ENCODE results near the gene RGS8.
"Not testable (repeated sequence)": the region's sequence is repeated elsewhere in the genome, so short reads cannot be mapped to it uniquely, and the experiment has no call there.

RGS8 gene

GRCh38 chr1:182702826-182703524 is 18.6 kb upstream of the RGS8 start:
- no peak for DNase-seq (ENCODE audit: low spot score)

DNA sequence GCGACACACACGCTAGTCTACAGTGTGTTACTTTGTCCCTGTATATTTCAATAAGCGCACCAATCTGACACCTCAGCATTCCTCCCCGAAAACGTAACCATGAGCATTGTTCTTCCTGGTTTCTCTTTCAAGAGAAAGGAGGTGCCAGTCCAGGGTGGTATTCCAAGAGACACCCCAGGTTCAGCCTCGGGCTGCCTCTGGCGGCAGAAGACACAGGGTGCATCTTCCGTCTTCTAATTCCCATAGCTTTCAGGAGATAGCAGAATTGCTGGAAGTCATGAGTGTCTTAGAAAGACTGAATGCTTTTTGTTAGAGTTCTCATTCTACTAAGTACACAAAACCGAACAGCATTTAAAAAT is 15.9 kb upstream of the RGS8 start:
- no peak for DNase-seq (ENCODE audit: low spot score)

DNA sequence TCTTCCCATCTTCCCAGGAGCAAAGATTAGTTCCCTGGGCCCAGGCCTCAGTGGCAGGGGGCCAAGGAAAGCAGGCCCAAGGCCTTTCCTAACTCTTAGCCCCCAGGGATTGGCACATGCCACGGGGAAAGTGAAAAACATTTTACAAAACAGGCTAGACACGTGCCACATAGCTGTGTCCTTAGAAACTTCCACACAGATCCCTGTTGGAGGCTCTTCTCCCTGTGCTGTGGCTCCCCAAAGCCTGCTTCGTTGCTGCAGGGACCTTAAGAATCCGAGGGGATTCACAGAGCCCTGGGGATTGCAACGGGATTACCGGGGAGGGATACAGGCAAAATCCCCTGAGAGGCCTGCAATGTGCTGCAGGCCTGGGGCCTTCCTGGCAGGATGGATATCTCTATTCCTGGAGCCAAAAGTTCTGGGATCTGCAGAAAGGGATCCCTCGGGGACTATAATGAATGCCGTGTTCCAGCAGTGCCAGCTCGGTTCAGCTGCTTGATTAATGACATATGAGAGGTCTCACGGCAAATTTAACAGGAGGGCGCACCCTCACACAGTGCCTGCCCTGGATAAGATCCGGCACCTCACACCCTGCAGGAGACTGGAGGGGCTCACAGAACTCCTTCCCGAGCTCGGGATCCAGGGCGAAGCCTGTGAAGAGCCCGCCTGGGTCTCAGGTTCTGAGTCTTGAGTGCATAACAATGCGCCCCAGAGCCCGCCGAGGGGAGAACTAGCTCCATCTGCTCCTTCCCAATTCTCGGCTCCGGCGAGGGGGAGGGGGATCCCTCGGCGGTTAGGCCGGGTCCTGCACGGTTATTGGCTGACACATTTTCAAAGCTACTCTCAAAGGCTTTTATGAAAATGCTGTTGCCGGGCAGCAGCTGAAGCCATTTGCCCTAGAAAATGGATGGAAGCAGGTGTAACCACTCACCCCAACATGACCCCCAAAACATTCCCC is 15.3 kb upstream of the RGS8 start:
- peak; percentile 19 for DNase-seq (ENCODE audit: low spot score)

DNA sequence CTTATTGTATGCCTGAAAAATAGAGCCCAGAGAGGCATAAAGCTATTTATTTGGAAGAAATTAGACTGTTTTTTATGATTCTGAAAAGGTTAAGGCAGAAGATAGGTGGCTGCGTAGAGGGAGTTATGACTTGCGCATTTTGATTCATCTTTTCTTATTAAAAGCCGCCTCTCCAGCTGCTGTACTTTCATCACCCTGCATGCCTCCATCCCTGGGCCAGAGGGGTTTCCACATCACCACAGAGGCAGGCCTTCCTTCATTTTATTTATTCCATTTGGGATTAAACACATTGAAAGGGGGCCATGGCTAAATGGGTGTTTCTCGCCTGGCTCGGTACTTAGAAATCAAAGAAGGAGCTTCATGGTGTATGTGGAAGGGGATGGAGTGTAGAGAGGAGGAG is 14.6 kb upstream of the RGS8 start:
- DNase-seq (ENCODE audit: low spot score): no peak

- not testable (repeated sequence) for DNase-seq (ENCODE audit: low spot score)
Measured at GRCh38 chr1:182693139-182693538, 8.8 kb upstream of the RGS8 start.

DNA sequence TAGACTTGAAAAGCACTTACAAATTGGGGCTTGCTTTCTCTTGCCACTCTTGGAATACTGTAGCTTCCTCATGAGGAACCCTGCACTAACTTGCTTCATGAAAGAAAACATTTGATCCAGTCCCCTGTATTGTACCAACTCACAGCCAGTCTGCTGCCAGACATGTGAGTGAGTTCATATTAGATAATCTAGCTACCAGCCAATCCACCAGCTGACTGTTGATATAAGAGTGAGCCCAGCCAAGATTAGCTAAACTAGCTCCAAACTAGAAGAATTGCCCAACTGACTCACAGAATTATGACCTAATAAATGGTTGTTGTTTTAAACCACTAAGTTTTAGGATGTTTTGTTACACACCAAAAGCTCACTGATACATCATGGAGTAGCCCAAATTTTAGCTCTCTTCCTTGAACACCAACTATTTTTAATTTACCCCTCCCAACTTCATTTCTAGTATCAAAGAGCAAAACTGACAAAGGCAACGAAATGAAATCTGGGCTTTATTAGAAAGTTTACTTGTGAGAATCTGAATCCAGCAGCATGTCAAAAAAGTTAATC is 6.6 kb upstream of the RGS8 start:
- DNase-seq (ENCODE audit: low spot score): no peak

DNA sequence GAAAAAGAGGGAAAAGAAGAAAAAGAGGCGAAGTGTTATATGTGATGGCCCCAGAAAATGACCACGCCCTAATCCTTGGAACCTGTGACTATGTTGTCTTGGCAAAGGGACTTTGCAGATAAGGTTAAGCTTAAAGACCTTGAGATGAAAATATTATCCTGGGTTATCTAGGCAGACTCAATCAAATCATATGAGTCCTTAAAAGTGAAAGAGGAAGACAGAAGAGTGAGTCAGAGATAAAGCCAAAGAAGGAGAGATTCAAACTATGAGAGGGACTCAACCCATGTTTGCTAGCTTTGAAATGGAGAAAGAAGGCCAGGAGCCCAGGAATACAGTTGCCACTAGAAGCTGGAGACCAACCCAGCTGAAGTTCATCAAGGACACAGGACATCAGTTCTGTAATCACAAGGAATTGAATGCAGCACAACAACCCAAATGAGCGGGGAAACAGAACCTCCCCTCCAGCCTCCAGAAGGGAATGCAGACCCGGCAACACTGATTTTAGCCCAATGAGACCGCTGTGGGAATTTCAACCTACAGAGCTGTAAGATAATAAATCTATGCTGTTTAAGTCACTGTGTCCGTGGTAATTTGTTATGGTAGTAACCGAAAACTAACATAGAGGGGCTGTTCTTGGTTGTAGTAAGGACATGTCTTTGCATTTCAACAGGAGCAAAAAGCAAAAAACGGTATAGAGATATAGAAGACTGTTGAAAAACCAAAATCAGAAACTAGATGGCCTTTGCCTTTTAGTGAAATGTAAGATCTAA is 4.2 kb upstream of the RGS8 start:
- DNase-seq (ENCODE audit: low spot score): no peak

GRCh38 chr1:182687361-182687760 is 3.0 kb upstream of the RGS8 start:
- DNase-seq (ENCODE audit: low spot score): no peak

GRCh38 chr1:182686446-182686845 is 2.1 kb upstream of the RGS8 start:
- no peak for DNase-seq (ENCODE audit: low spot score)

GRCh38 chr1:182685215-182685614 is 828 bp upstream of the RGS8 start:
- DNase-seq (ENCODE audit: low spot score): no peak

DNA sequence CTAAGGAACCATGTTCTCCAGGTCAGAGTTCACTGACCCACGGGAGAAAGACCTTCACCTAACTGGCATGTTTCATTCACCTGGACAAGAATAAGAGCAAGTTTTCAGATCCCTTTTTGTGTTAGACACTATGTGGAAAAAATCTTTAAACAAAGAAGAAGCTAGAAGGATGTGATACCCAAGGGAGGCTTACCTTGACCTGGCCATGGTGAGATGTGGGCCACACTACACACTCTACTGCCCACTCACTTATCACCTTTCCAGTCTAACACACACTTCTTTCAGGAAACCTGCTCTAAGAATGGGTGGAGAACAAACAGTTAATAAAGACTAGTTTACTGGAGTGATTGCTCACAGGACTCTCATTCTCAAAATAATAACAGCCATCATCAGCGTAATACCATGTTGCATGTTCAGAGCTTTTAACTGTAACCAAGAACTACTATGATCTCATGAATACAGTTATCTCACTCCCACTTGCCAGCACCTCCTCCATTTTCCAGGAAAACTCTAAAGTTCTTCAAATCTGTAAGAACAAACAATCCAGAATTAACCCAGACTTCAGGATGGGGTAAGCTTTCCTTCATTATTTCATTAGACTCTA is 1.4 kb downstream of the RGS8 start:
- DNase-seq (ENCODE audit: low spot score): no peak

DNA sequence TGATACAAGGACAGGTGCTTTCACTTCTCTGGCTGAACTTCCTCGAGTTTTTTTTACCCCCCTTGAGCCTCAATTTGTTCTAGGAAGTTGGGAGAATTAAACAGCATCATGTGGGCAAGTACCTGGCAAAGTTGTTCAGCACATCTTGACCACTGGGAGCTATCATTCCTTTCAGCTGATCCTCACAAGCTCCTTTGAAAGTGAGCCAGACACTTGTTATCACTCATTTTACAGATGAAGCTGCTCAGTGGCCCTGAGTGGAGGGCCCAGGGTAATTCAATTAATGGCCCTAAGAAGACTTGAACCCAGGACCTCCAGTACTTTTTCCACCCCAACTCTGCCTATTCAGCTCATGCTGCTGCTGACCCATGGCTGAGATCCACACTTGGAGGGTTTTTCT is 2.0 kb downstream of the RGS8 start:
- no peak for DNase-seq (ENCODE audit: low spot score)

GRCh38 chr1:182681568-182681912 is 2.8 kb downstream of the RGS8 start:
- DNase-seq (ENCODE audit: low spot score): no peak

GRCh38 chr1:182680901-182681567 is 3.4 kb downstream of the RGS8 start:
- DNase-seq (ENCODE audit: low spot score): no peak

GRCh38 chr1:182680408-182680807 is 4.0 kb downstream of the RGS8 start:
- no peak for DNase-seq (ENCODE audit: low spot score)

DNA sequence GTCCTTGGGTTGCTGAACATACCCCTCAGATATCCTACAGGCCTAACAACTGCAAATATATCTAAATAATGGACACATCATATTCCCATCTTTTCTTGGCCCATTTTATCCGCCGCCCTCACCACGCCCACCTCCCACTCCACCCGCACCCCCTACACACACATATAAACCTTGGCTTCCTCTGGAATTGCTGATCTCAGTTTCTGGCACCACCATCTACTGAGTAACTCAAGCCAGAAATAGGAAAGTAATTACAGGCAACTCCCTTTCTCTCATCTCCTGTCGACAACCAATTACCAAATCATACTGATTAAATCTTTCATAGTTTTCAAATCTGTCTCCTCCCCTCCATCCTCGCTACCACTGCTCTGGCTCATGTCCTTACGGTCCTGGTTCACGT is 4.7 kb downstream of the RGS8 start:
- DNase-seq (ENCODE audit: low spot score): no peak

DNA sequence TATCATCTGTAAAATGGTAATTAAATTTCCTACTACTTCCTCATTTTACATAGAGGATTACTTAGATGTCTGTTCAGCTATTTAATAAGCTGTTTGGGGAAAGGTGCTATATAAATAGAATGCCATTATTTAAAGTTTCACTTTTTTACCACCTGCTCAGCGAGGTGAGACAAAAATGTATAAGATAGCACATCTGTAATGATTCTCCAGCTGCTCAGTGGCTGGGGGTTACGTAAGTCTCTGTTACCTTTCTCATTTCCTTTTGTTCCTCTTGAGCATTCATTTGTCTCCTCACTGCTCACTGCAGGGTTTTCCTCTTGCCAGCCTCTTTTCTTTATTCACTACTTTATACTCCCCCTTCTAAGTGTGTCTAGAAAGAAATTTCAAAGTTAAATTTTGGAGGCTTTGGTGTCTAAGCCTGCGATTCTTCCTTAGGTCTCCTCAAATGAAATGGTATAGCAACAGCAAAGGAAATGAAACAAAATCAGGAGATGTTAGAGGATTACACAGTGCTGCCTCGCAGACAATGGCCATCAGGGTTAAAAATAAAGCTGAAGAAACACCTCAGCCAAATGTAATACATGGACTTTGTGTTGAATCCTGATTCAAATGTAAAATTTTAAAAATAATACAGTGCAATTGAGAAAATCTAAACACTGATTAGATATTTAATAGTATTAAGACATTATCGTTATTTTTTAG is 6.8 kb downstream of the RGS8 start:
- no peak for DNase-seq (ENCODE audit: low spot score)

- no peak for DNase-seq (ENCODE audit: low spot score)
Measured at GRCh38 chr1:182676274-182676673, 8.1 kb downstream of the RGS8 start.

DNA sequence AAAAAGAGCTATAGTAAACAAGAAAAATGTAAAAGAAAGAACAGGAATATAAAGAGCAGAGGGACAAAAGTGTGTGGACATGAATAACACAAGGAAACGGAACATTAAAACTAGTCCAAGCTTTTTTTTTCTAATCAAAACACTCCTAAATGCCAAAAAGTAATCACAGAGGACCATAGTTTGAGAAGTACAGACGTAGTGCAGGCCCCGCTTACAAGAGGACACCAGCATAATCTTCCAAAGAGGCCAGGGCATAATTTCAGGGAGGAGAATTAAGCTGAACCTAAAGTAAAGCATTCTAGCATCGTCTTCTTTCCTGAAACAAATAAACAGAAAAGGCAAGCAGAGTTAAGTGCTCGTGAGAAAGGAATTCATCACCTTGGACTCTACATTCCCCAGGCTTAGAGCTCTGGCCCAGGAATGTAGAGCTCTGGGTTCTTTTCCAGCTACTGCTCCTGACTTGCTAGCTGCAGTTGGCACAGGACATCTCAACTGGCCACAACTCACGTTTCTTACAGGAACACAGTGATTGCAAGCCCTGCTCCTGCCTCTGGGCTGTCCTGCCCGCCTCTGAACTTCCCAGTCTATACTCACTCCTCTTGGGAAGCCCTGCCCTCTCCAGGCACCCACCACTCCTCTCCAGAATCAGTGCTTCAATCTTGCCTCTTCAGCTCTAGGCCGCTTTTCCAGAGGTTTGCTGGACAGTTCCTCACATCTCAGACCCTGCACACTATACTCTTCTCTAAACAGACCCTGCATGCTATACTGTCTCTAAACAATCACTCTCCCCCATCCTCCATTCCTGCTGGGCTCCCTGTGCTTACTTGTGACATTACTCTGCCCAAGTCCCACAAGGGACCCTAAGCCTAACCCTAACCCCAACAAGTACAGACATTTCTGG is 9.8 kb downstream of the RGS8 start:
- DNase-seq (ENCODE audit: low spot score): no peak
